ACHN (cell line): Measurements from ENCODE around the gene SRRM5.
"Not testable (repeated sequence)": the region's sequence is repeated elsewhere in the genome, so short reads cannot be mapped to it uniquely, and the experiment has no call there.

ENCODE experiments used
- DNase-seq: peaks from one replicate; pipeline ENCODE4 v3.0.0-alpha.2; 2015
- in situ Hi-C: cut with HindIII; loops from 2 replicates; pipeline ENCODE4 v1.10.0; 2017; ENCODE audit warnings: low sequenced_read_pairs, low pct_ligation_motif_present, low pct_unique_long_range_greater_than_20kb

The SRRM5 gene

GRCh38 chr19:43628646-43629326, 16.9 kb downstream of the SRRM5 start:
- DNase-seq = no peak
- in situ Hi-C loops = no loop called here

- no peak for DNase-seq
- in situ Hi-C loops = no loop called here
These were observed 19.6 kb downstream of the SRRM5 start for GRCh38 chr19:43631491-43631890.

DNA sequence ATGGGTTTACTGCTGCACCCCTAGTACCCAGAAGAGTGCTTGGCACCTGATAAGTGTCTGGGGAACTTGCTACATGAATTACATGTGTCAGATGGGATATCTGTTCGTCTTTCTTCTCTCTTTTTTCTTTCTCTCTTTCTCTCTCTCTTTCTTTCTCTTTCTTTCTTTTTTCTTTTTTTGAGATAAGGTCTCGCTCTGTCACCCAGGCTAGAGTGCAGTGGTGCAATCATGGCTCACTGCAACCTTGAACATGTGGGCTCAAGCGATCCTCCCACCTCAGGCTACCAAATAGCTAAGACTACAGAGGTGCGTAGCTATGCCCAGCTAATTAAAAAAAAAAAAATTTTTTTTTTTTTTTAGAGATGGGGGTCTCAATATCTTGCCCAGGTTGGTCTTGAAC, 21.6 kb downstream of the SRRM5 start:
- in situ Hi-C loops = no loop called here

DNA sequence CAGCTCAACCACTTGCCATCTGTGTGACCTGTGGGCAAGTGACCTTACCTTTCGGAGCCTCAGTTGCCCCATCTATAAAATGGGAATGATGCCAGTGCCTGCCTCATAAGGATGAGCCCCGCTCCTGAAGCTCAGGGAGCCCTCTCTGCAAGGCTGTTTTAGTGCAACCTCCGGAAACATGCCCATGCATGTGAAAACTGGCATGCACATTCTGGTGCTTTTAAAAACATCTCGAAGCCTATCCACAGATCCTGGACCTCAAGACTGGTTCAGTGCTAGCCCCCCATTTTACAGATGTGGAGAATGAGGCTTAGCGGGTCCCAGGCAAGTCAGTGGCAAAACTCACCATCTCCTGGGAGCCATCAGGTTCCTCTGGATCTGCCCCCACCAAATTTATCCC, 22.2 kb downstream of the SRRM5 start:
- DNase-seq = no peak
- in situ Hi-C loops = no loop called here

More for the DNA sequence above, 21.6 kb downstream of the SRRM5 start:
- no peak for DNase-seq

DNA sequence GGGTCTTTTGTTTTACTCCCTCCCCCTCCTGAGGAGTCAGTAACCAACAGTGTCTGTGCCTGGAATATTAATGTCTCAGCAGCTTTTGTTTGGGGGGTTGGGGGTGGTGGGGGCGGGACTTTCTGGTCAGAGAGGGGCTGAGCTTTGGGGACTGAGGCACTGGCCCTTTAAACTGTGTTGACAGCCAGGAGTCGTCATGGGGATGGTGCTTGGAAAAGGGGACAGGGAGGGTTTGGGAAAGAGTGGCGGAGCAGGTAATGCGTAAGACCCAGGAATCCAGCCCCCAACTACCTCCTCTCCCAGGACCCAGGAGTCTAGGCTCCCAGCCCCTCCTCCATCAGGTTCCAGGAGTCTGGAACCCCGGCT, 22.6 kb downstream of the SRRM5 start:
- in situ Hi-C loops = no loop called here
- DNase-seq = no peak

GRCh38 chr19:43634872-43635560, 23.1 kb downstream of the SRRM5 start:
- no peak for DNase-seq
- in situ Hi-C loops = no loop called here

- in situ Hi-C loops, DNase-seq: not testable (repeated sequence)
These were observed 23.7 kb downstream of the SRRM5 start for GRCh38 chr19:43635561-43635940.

DNA sequence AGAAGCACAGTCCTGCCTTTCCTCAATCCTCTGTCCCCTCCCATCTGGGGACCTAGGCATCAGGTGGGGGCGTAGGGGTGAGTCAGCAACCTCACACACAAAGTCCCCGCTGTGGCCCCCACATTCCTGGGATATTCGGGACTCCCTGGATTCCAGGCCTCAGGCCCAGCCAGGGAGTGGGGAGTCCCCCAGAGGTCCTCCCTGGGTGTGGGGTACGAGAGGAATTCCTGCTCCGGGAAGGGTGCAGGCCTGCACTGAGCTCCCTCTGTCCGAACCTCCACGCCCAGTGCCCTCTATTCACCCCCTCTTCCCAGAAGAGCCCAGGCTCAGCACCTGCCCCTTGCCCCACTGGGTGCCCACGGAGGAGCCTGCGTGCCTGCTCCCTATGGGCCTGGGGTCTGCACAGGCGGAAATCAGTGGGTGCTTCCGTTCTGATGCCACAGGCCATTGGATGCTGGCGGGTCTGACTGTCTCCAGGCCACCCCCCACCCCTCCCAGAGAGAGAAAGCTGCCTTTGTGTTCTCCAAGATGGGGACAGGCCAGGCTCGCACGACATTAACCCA, 24.3 kb downstream of the SRRM5 start:
- in situ Hi-C loops = no loop called here
- DNase-seq = no peak

DNA sequence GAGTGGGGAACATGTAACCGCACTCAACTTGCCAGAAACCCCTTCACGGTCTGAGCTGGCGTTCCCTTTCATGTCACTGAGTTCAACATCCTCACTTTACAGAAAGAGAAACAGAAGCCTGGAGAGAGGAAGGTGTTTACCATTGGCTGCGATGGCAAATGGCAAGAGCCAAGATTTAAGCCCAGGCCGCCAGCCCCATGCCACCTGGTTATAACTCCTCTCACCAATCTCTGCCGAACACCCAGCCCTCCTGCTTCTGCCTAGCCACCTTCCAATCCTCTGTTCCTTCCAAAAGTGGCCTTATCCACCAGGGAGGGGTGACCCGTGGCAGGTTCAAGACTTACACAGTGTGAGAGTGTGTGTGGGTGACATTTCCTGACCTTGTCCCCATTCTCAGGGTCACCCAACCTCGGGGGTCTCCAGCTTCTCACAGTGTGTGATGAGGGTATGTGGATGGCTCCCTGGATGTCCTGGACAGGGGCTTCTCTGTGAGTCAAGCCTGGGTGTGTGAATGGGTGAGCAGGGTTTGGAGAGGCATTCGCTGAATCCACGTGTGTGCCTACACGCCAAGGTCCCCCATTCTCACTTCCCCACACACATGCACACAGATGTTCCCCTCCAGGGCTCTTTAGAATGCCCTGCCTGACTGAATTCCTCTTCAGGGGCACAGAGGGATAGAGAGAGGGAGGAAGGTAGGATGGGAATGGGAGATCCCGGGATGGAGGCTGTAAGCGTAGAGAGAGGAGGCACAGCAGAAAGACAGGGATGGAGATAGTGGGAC, 26.5 kb downstream of the SRRM5 start:
- DNase-seq = no peak
- in situ Hi-C loops = no loop called here

GRCh38 chr19:43638995-43639518, 27.2 kb downstream of the SRRM5 start:
- in situ Hi-C loops = no loop called here
- DNase-seq = no peak

GRCh38 chr19:43639519-43640423, 27.9 kb downstream of the SRRM5 start, which contains the start of gene CADM4:
Gene CADM4, minus strand, starts transcription at chr19:43639850. Its CDS starts 60 bp downstream, at chr19:43639790.
- in situ Hi-C loops = no loop called here
- DNase-seq = peak; percentile 28

GRCh38 chr19:43640424-43640757, 28.5 kb downstream of the SRRM5 start:
- in situ Hi-C loops = no loop called here
- DNase-seq = no peak

GRCh38 chr19:43641333-43641732, 29.4 kb downstream of the SRRM5 start:
- no peak for DNase-seq
- in situ Hi-C loops = no loop called here

DNA sequence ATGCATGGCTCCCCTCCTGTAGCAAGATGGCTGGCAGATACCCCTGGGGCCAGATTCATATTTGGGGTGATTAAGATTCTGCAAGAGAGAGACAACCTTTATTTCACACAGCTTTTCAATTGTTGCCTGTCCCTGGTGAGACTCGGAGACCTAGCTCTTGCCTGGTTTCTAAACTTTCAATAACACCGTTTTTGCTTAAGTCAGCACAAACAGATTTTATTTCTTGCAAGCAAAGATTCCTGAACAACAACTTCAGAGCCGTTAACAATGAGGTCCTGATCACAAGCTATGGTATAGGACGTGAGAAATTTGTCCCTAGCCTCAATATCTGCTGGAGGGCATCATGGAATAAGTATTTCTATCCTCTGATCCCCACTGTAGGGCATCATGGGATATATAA, 30.6 kb downstream of the SRRM5 start:
- no peak for DNase-seq
- in situ Hi-C loops = no loop called here

- DNase-seq = no peak
- in situ Hi-C loops = no loop called here
These were observed 31.4 kb downstream of the SRRM5 start for GRCh38 chr19:43643326-43643725.

- no peak for DNase-seq
- in situ Hi-C loops = no loop called here
These were observed 32.3 kb downstream of the SRRM5 start for GRCh38 chr19:43644181-43644580.

DNA sequence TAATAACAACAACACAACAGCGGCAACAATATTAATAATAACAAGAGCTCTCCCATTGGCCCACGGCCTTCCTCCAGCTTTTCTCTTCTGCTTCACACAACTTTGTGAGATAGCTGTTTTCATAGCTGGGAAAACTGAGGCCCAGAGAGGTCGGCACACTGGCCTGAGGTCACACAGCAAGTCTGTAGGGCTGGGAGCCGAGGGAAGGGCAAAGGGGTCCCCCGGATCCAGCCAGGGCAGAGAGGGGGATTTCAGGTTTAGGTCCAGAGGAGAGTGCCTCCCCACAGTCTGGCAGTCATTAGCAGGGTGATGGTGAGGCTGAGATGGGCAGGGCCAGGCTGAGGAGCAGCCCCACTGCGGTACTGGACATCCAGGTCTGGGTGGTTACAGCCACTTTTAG, 36.7 kb downstream of the SRRM5 start:
- DNase-seq = no peak
- in situ Hi-C loops = no loop called here

GRCh38 chr19:43649514-43649913, 37.6 kb downstream of the SRRM5 start:
- in situ Hi-C loops = no loop called here
- no peak for DNase-seq
